Trophoblast cell (in vitro differentiated cells and primary cell): Measurements from ENCODE around the gene TBL3.
A peak's percentile ranks its signal among the peaks of the same experiment; 100 is the strongest.
"Not testable (repeated sequence)": the region's sequence is repeated elsewhere in the genome, so short reads cannot be mapped to it uniquely, and the experiment has no call there.

ENCODE experiments used
- DNase-seq, 2 donors: peaks; one replicate each; pipeline ENCODE4 v3.0.0-alpha.2; 2016
- H2AFZ ChIP-seq: 2 replicates; pipeline ENCODE4 v1.6.1; 2013; ENCODE audit warnings: low read length, moderate library complexity, mild to moderate bottlenecking; ENCODE audit not compliant: insufficient read depth, poor library complexity
- H2AK5ac ChIP-seq: 2 replicates; pipeline ENCODE4 v1.6.1; 2013; ENCODE audit warnings: mild to moderate bottlenecking, low read length
- H2BK120ac ChIP-seq: 2 replicates; pipeline ENCODE4 v1.6.1; 2013; ENCODE audit warnings: low read length, mild to moderate bottlenecking, moderate library complexity; ENCODE audit not compliant: insufficient read depth, poor library complexity
- H2BK12ac ChIP-seq: 2 replicates; pipeline ENCODE4 v1.6.1; 2013; ENCODE audit warnings: mild to moderate bottlenecking, low read length, moderate library complexity
- H2BK5ac ChIP-seq: 2 replicates; pipeline ENCODE4 v1.6.1; 2013; ENCODE audit warnings: low read length, low read depth, moderate library complexity, mild to moderate bottlenecking; ENCODE audit not compliant: poor library complexity
- H3K14ac ChIP-seq: 2 replicates; pipeline ENCODE4 v1.6.1; 2013; ENCODE audit warnings: mild to moderate bottlenecking, low read length
- H3K18ac ChIP-seq: 2 replicates; pipeline ENCODE4 v1.6.1; 2013; ENCODE audit warnings: mild to moderate bottlenecking, low read length
- H3K23ac ChIP-seq: 2 replicates; pipeline ENCODE4 v1.6.1; 2013; ENCODE audit warnings: low read length
- H3K27ac ChIP-seq: 2 replicates; pipeline ENCODE4 v1.5.1; 2013; ENCODE audit warnings: low read depth, mild to moderate bottlenecking, inconsistent platforms, low read length, moderate library complexity
- H3K27me3 ChIP-seq: 2 replicates; pipeline ENCODE4 v1.6.1; 2013; ENCODE audit warnings: inconsistent platforms, mild to moderate bottlenecking, low read length, moderate library complexity; ENCODE audit not compliant: insufficient read depth
- H3K36me3 ChIP-seq, 2 experiments: 1 replicate in 1 of 2; 2 replicates in 1 of 2; pipeline ENCODE4 v1.6.1; 2013; ENCODE audit warnings: low read length in 2 of 2, mild to moderate bottlenecking in 2 of 2, moderate library complexity in 1 of 2; ENCODE audit not compliant: insufficient read depth in 2 of 2, control insufficient read depth in 1 of 2
- H3K4ac ChIP-seq: 2 replicates; pipeline ENCODE4 v1.6.1; 2013; ENCODE audit warnings: low read depth, mild to moderate bottlenecking, low read length, moderate library complexity
- H3K4me1 ChIP-seq, 2 experiments: 1 replicate in 1 of 2; 2 replicates in 1 of 2; pipeline ENCODE4 v1.6.1; 2013; ENCODE audit warnings: low read length in 2 of 2, mild to moderate bottlenecking in 2 of 2, moderate library complexity in 1 of 2; ENCODE audit not compliant: insufficient read depth in 2 of 2, control insufficient read depth in 1 of 2
- H3K4me2 ChIP-seq: 2 replicates; pipeline ENCODE4 v1.6.1; 2013; ENCODE audit warnings: inconsistent platforms, mild to moderate bottlenecking, low read length, moderate library complexity
- H3K4me3 ChIP-seq: 2 replicates; pipeline ENCODE4 v1.5.1; 2013; ENCODE audit warnings: mild to moderate bottlenecking, low read depth, low read length, inconsistent platforms
- H3K79me1 ChIP-seq: one replicate; pipeline ENCODE4 v1.6.1; 2013; ENCODE audit warnings: low read length
- H3K79me2 ChIP-seq: 2 replicates; pipeline ENCODE4 v1.6.1; 2013; ENCODE audit warnings: low read length, mild to moderate bottlenecking; ENCODE audit not compliant: control insufficient read depth, insufficient read depth, poor library complexity
- H3K9ac ChIP-seq: 2 replicates; pipeline ENCODE4 v1.6.1; 2013; ENCODE audit warnings: mild to moderate bottlenecking, low read length
- H3K9me3 ChIP-seq: 2 replicates; pipeline ENCODE4 v1.6.1; 2013; ENCODE audit warnings: low read depth, mild to moderate bottlenecking, control low read depth, inconsistent platforms, low read length; ENCODE audit not compliant: insufficient read depth
- H4K12ac ChIP-seq: 2 replicates; pipeline ENCODE4 v1.6.1; 2013; ENCODE audit warnings: low read depth, mild to moderate bottlenecking, low read length, moderate library complexity
- H4K8ac ChIP-seq: 2 replicates; pipeline ENCODE4 v1.6.1; 2013; ENCODE audit warnings: low read depth, mild to moderate bottlenecking, low read length, moderate library complexity
- H4K91ac ChIP-seq: one replicate; pipeline ENCODE4 v1.6.1; 2013; ENCODE audit warnings: low read depth, mild to moderate bottlenecking, low read length, moderate library complexity
- WGBS: extraction: QIAGEN DNeasy Blood & Tissue Kit; methylation state at CpG from one replicate; pipeline ENCODE4 v1.1.7; 2013; ENCODE audit warnings: missing lambda C conversion rate; ENCODE audit not compliant: insufficient read length, insufficient coverage; ENCODE audit errors: extremely low coverage; 5-methylcytosine and 5-hydroxymethylcytosine counted together

Gene TBL3

DNA sequence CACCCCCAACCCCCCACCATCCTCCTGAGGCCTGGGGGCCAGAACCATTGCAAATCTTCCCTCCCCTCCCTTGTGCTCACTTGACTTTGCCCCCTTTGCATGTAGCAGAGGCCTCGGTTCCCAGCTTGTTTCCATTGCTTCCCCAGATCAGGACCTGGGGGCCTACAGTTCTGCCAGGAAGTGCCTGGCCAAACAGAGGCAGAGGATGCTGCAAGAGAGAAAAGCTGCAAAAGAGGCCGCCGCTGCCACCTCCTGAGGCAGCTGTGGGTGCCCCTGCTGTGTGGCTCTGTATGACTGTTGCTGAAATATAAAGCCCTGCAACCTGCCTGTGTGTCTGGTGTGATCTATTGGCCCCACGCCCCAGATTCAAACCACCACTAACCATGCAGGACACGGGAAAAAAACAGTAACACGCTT lies 10.2 kb upstream of the TBL3 start:
- Histone ChIP-seq H2BK120ac (no peak overlapping the region), H3K27ac (no peak overlapping the region), H3K14ac (no peak overlapping the region), H4K8ac (no peak overlapping the region), H3K4ac (no peak overlapping the region), H3K9me3 (no peaks in the 10 kb centered on the region), H3K9ac (no peak overlapping the region), H3K27me3 (no peaks in the 10 kb centered on the region), H4K91ac (no peak overlapping the region), H2BK12ac (no peak overlapping the region), H2BK5ac (no peak overlapping the region), H3K23ac (no peak overlapping the region), H3K4me1 (peaks cover 6 to 15% of the 10 kb centered on the region in 2 experiments), H3K18ac (no peak overlapping the region), H4K12ac (no peak overlapping the region), H3K36me3 (peaks cover 23 to 28% of the 10 kb centered on the region in 2 experiments), H3K79me2 (peaks cover 25% of the 10 kb centered on the region), H2AFZ (no peak overlapping the region), H3K79me1 (peaks cover 16% of the 10 kb centered on the region), H2AK5ac (no peak overlapping the region), H3K4me3 (no peak overlapping the region), H3K4me2 (no peak overlapping the region)
- no CpG with 5 or more reads among the region's 6 CpGs for WGBS
- DNase-seq = no peak

- not testable (repeated sequence) for DNase-seq, H2BK5ac ChIP-seq, H2AFZ ChIP-seq, H4K91ac ChIP-seq, H3K27me3 ChIP-seq, H4K8ac ChIP-seq, H3K27ac ChIP-seq, H3K14ac ChIP-seq, H2BK12ac ChIP-seq, H3K23ac ChIP-seq, H3K18ac ChIP-seq, H3K4ac ChIP-seq, H2BK120ac ChIP-seq, H4K12ac ChIP-seq, H2AK5ac ChIP-seq, H3K9me3 ChIP-seq
- H3K79me2 ChIP-seq = peaks cover 25% of the 10 kb centered on the region
- H3K79me1 ChIP-seq = peaks cover 16% of the 10 kb centered on the region
- H3K36me3 ChIP-seq = peaks cover 23 to 28% of the 10 kb centered on the region in 2 experiments
- H3K4me3 ChIP-seq = peak overlapping the region; percentile 25
- H3K9ac ChIP-seq = peak overlapping the region; percentile 79
- peak overlapping the region; percentile 57 for H3K4me2 ChIP-seq
- peaks cover 6 to 15% of the 10 kb centered on the region in 2 experiments for H3K4me1 ChIP-seq
- no CpG with 5 or more reads among the region's 37 CpGs for WGBS
Measured at GRCh38 chr16:1962161-1963153, 9.4 kb upstream of the TBL3 start.

DNA sequence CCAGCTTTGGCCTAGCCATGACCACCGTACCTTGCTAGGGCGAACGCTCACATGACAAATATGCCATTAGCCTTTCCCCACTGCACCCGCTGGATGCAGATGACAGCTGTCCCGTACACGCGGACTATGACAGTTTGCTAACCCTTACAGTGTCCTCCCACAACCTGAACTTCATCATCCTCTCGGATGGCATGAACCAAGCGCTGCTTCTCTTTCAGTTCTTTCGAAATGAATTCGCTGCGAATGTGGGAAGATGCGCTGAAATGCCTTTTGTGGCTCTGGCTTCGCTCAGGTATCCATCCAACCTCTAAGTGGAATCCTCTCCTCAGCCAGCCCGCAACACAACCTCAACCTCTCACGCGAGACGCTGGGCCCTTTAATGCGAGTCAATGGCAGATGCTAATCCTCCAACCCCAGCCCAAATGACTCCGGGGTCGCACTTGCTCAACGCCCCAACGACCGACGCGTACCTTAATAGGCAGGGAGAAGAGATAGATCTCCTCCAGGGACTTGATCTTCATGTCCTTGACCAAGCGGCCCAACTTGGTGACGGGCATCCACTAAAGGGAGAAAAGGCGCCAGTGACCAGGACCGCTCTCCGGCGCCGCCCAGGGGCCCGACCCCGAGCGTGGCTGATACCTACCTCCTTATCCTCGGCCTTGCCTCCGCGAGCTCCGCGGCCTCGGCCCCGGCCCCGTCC lies 7.9 kb upstream of the TBL3 start:
- H3K36me3 ChIP-seq = peaks cover 23 to 28% of the 10 kb centered on the region in 2 experiments
- no CpG with 5 or more reads among the region's 44 CpGs for WGBS
- H3K27ac ChIP-seq = peak overlapping the region; percentile 80
- H4K91ac ChIP-seq = peak overlapping the region; percentile 69
- H3K4ac ChIP-seq = peak overlapping the region; percentile 87
- no peak overlapping the region for H3K23ac ChIP-seq
- H3K4me1 ChIP-seq = peaks cover 6 to 15% of the 10 kb centered on the region in 2 experiments
- H3K9me3 ChIP-seq = no peaks in the 10 kb centered on the region
- peak overlapping the region; percentile 94 for H3K4me2 ChIP-seq
- H3K4me3 ChIP-seq = peak overlapping the region; percentile 93
- H3K18ac ChIP-seq = no peak overlapping the region
- H3K79me1 ChIP-seq = peaks cover 14% of the 10 kb centered on the region
- no peak overlapping the region for H4K8ac ChIP-seq
- no peak overlapping the region for H2BK120ac ChIP-seq
- H2BK5ac ChIP-seq = no peak overlapping the region
- H3K9ac ChIP-seq = peak overlapping the region; percentile 62
- H3K14ac ChIP-seq = peak overlapping the region; percentile 47
- H3K27me3 ChIP-seq = no peaks in the 10 kb centered on the region
- H3K79me2 ChIP-seq = peaks cover 25% of the 10 kb centered on the region
- no peak overlapping the region for H2AK5ac ChIP-seq
- H2AFZ ChIP-seq = no peak overlapping the region
- no peak overlapping the region for H2BK12ac ChIP-seq
- DNase-seq = peak; percentile 22 to 65
- H4K12ac ChIP-seq = no peak overlapping the region
